Measurements from ENCODE around the gene CCDC57.

GRCh38 chr17:82217120-82217529, 4.5 kb upstream of the CCDC57 start:
- TF ChIP-seq EZH2 (IDR thresholded peaks at IDR 0.05; ENCODE audit: insufficient read depth, poor library complexity, severe bottlenecking) (no peak), EZH2phosphoT487 (IDR thresholded peaks at IDR 0.05; ENCODE audit: insufficient read depth, low read depth) (no peak)
